Stimulated activated CD4-positive, alpha-beta T cell treated with anti-CD3 and anti-CD28 coated beads, TNF-alpha, amount 100 ng/mL, for 4 hours (primary cell): Measurements from ENCODE around the gene CEMIP.

Source experiments
- DNase-seq, 3 experiments: peaks; one replicate each; pipeline ENCODE4 v3.0.0-alpha.2; 2020; ENCODE audit warnings: low read depth in 3 of 3

The CEMIP gene

DNA sequence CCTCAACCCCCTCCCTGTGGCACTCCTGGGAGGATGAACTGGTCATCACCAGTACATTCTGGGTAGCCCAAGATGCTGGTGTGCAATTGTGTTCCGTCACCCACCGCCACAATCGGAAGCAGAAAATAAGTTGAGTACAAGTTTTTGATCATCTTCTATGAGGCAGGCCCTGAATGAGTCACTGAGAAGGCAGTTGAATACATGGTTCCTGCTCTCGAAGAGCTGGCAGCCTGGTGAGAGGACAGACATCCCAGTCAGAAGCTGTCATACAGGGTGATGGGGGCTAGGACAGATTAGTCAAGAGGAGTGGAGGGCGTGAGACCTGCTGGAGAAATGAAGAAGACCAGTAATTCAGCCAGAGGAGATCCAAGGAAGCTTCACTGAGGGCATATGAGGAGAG, 6.2 kb downstream of the CEMIP start:
- no peak for DNase-seq

DNA sequence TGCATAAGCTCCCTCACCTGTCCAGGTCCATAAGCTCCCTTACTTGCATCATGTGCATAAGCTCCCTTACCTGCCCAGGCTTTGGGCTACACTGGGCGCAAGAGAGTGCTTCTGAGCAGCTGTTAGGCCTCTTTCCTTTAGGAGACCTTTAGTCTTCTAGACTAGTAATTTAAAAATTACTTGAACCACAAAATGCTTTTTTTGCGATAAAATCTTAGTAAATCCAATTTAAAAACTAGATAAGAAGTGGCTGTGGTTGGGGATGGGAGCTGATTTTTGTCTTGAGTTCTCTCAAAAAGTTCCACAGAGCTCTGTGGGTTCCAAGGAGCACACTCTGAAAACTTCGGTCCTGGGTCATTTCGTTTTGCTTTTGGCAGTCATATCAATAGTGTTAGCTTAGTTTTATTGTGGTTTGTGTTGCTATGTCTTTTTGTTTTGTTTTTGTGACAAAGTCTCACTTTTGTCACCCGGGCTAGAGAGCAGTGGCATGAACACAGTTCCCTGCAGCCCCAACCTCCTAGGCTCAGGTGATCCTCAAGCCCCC, 6.7 kb downstream of the CEMIP start:
- DNase-seq, result no peak

DNA sequence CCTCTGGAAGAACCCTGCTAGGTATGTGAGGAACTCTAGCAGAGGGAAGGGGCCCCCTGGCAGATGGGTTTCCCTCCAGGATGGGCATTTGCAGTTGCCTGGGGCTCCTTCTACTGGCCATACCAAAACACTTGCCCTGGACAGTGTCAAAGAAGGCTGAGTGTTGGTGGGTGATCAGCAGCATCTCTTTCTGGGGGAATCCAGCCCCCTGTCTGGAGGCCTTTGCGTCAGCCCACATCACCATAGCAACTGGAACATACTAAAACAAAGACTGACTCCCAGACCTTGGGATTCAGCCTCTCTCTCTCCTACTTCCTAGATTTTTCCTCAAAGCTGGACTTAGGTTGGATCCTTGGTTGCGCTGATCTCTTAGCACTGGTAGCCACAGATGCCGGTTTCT, 8.1 kb downstream of the CEMIP start:
- no peak for DNase-seq

DNA sequence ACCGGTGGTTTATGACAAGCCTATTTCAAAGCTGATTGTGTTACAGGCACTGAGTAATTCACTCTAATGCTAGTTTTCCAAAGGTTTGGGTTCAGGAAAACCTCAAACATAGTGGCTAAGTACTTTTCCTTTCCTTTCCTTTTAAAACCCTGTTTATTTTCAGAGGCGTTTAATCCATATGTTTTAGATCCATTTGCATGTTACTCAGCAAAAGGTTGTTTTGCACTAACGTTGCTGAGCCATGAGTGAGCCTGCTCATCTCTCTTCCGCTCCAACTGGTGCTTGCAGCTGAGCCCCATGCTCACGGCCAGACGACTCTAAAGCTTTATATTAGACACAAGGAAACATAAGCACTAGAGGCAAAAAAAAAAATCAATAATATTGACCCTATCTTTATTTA, 9.4 kb downstream of the CEMIP start:
- no peak for DNase-seq

- no peak for DNase-seq
These were observed 10.1 kb downstream of the CEMIP start for GRCh38 chr15:80789296-80789695.

DNA sequence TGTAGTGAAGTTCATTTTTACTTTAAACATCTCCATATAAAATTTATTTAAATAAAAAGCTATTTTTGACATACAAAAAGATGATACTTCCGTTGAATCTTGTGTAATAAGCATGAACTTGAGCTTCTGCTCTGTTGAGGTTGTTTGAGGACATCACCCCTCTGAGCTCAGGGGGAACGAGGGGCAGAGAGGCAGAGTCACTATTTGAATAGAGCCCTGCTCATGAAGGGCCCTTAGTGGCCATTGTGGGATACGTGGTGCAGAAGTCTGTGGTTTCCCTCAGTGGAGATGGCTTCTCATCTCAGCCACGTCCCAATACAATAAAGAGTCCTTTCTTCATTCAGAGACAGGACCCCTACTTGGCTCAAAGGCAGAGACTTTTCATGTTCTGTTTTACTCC, 10.6 kb downstream of the CEMIP start:
- no peak for DNase-seq

DNA sequence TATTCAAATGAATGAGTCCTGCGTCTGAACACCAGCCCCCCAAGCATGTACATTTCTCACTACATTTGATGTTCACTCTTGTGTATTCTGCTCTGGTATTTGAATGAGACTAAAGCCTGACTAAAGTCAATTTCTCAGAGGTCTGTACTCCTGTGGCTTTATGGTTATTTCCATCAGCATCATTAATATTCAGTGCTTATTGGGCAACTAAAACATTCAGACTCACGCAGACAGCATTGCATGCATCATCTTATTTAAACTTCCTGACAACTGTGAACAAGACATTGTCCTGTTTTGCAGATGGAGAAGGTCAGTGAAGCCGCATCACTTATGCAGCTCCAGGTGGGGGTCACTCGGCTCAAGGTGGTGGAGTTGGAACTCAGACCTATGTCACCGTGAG, 11.1 kb downstream of the CEMIP start:
- no peak for DNase-seq

DNA sequence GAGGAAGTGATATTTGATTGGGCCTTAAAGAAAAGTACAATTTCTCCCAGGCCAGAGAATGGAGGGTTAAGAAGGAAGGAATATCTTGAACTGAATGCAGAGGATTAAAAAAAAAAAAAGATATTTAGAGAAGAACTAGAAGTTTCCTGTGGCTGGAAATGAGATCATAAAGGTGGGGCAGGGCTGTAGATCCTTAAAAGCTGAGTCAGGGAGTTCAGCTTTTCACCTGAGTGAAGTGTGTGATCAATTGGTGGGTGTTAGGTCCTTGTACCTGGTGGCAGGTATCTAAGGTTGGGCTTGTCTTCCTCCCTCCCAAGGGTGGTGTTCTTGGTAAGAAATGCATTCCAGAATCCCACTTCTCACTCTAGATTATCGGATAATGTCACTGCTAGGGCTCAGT, 11.8 kb downstream of the CEMIP start:
- no peak for DNase-seq

- no peak for DNase-seq
These were observed 17.2 kb downstream of the CEMIP start for GRCh38 chr15:80796407-80796806.

DNA sequence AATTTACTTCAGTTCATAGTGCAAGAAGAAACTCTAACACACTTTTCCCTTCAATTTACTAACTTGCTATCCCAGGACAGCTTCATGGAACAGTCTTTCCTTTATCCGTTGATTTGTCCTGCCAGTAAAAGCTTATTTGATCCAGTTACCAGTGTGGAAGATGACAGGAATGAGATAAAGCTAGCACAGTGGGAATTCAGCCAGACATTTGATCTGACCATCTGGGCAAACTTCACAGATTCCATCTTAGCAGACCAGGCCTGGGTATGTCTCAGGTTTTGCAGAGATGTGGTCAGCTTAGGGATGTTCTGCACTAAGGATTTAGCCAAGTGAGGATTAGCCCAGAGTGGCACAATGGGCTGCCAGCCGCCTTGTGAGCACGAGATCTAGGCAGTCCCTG, 19.7 kb downstream of the CEMIP start:
- no peak for DNase-seq

- DNase-seq, result no peak
These were observed 20.9 kb downstream of the CEMIP start for GRCh38 chr15:80800067-80800466.

GRCh38 chr15:80801891-80802680, 22.9 kb downstream of the CEMIP start:
- no peak for DNase-seq

DNA sequence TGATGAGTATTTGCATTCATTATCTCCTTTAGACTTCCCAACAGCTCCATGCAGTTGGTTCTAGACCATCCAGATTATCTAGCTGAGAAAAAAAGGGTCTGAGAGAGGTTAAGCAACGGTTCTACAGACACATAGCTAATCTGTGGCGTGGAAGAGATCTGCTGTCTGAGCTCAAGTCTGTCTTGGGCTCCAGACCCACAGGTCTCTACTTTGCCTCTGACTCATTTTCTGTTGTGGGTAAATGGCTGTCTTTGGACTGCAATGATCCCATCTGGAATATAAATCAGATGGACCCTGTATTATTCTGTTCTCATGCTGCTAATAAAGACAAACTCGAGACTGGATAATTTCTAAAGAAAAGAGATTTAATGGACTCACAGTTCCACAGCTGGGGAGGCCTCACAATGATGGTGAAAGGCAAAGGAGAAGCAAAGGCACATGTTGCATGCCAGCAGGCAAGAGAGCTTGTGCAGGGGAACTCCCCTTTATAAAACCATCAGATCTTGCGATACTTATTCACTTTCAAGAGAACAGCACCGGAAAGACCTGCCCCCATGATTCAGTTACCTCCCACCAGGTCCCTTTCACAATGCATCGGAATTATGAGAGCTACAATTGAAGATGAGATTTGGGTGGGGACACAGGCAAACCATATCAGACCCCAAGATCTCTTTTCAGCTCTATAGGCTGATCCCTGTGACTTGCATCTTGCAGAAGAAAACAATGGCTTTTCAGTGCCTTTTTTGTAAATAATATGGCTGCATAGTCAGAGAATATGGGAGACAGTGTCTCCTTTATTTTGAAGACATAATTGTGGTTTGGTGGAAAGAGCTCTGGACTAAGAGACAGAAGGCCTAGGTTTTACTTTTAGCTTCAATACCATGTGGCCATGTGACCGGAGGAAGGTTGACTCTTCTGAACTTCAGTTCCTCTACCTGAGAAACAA, 24.7 kb downstream of the CEMIP start:
- no peak for DNase-seq

GRCh38 chr15:80804970-80805495, 25.9 kb downstream of the CEMIP start:
- DNase-seq, result no peak

DNA sequence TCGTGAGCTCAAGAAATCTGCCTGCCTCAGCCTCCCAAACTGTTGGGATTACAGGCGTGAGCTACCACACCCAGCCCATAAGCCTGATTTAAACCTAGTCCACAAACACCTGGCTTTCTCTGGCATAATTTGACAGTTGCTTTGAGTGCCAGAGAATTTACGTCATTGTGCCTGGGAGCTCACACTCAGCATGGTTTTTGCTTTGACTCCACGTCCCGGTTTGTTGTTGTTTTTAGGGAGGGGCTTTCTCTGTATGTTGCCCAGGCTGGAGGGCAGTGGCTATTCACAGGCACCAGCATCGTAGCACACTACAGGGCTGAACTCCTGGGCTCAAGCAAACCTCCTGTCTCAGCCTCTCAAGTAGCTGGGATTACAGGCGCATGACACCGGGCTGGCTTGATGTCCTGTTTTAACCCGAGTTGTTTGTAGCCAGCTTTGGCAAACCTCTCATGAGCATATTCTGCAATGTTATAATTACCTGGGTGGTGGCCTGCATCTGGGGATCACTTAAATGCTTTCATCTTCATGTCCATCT, 32.7 kb downstream of the CEMIP start:
- no peak for DNase-seq

GRCh38 chr15:80815106-80815505, 35.9 kb downstream of the CEMIP start:
- DNase-seq, result no peak

DNA sequence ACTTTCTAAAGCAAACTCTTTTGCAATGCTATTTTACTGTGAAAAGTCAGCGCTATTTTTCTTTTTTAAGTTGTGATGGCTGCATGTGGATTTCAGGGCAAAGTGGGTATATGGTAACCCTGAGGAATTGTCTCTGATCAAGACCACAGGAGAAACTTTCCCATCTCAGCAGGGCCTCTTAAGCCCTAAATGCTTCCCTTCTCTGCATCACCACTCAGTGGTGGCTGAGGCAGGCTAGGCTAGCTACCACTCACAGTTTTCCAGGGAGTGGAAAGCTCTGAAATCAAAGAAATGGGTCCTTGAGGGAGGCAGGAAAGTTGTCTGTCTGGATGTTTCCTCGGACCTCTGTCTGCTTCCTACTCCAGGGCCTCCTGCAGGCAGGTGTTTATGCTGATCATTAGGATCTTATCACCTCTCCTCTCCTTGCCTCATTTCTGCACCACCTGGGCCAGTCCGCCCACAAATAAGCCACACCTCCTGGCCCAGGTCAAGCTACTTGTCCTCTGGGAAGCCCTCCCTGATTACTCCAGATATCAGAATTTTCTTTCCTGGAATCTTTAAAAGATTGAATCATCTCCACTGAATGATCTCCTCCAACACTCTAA, 37.0 kb downstream of the CEMIP start:
- DNase-seq, result no peak

GRCh38 chr15:80816936-80817335, 37.8 kb downstream of the CEMIP start:
- DNase-seq, result no peak

DNA sequence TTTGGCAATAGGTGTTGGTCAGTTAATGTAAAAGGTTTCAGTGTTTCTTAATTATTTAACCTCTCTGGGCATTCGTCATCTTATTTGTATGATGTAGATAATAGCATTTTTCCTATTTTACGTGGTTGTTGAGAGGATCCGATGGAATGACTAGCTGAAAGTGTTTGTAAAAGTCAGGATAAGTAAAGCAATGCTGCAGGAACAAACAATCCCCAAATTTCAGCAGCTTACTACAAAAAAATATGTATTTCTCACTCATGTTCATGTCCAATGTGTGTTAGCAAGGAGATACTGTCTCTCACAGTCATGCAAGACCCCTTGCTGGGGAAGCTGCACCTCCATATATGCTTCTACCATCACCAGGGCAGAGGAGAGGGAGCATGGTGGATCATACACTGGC, 38.7 kb downstream of the CEMIP start:
- DNase-seq, result no peak

- DNase-seq, result no peak
These were observed 39.8 kb downstream of the CEMIP start for GRCh38 chr15:80819001-80819400.

- no peak for DNase-seq
These were observed 40.9 kb downstream of the CEMIP start for GRCh38 chr15:80820092-80820491.

- no peak for DNase-seq
These were observed 43.1 kb downstream of the CEMIP start for GRCh38 chr15:80822256-80822655.
